HEK293 (cell line): ENCODE results near the gene LTBP1.

Source experiments
- CTCF ChIP-seq: fragments of 450-650 bp; formaldehyde crosslinking; IDR thresholded peaks from 2 replicates; pipeline ENCODE4 v1.5.1; 2016; ENCODE audit warnings: missing biosample characterization, missing genetic modification characterization
- KLF10 ChIP-seq: fragments of 450-650 bp; IDR thresholded peaks from 2 replicates; pipeline ENCODE4 v1.5.1; 2018; ENCODE audit warnings: missing biosample characterization, mild to moderate bottlenecking, missing genetic modification characterization
- SP2 ChIP-seq: fragments of 450-650 bp; formaldehyde crosslinking; IDR thresholded peaks from 2 replicates; pipeline ENCODE4 v1.5.1; 2016; ENCODE audit warnings: missing biosample characterization, missing genetic modification characterization

- no peak for TF ChIP-seq SP2 (tag by site-specific recombination)
- no peak for TF ChIP-seq CTCF (tag by site-specific recombination)
- no peak for TF ChIP-seq KLF10 (tag by site-specific recombination)
Measured at GRCh38 chr2:33181466-33181865, 234.7 kb downstream of the LTBP1 start.
